SK-N-SH treated with all-trans-retinoic acid at 6 μM for 48 hours (cell line): ENCODE results near the gene TNFRSF21.
A peak's percentile ranks its signal among the peaks of the same experiment; 100 is the strongest.

Source experiments
- ATAC-seq: fragments of 200-7000 bp; cut with Tn5 transposase; 3 replicates; pipeline ENCODE4 v1.9.1; 2020; ENCODE audit warnings: mild to moderate bottlenecking, moderate library complexity
- BACH2 ChIP-seq: fragments of 250-450 bp; sonication (Bioruptor Pico); IDR thresholded peaks from 2 replicates; pipeline ENCODE4 v1.9.0; 2021; ENCODE audit warnings: mild to moderate bottlenecking, borderline replicate concordance
- CSDC2 ChIP-seq: fragments of 250-450 bp; sonication (Bioruptor Pico); IDR thresholded peaks from 2 replicates; pipeline ENCODE4 v1.5.0; 2020; ENCODE audit warnings: mild to moderate bottlenecking, moderate library complexity
- ESRRG ChIP-seq: fragments of 250-450 bp; sonication (Bioruptor Pico); IDR thresholded peaks from 2 replicates; pipeline ENCODE4 v1.6.1; 2021; ENCODE audit warnings: mild to moderate bottlenecking
- ISL1 ChIP-seq: fragments of 250-450 bp; sonication (Bioruptor Pico); IDR thresholded peaks from 2 replicates; pipeline ENCODE4 v2.1.2; 2022; ENCODE audit warnings: mild to moderate bottlenecking, moderate library complexity
- OSR1 ChIP-seq: fragments of 250-450 bp; sonication (Bioruptor Pico); IDR thresholded peaks from 2 replicates; pipeline ENCODE4 v1.8.0; 2022; ENCODE audit warnings: moderate library complexity, mild to moderate bottlenecking, inconsistent platforms
- PPARA ChIP-seq: fragments of 250-450 bp; sonication (Bioruptor Pico); IDR thresholded peaks from 2 replicates; pipeline ENCODE4 v1.5.0; 2020; ENCODE audit warnings: mild to moderate bottlenecking, borderline replicate concordance
- TCF4 ChIP-seq: fragments of 250-450 bp; sonication (Bioruptor Pico); IDR thresholded peaks from 2 replicates; pipeline ENCODE4 v1.8.0; 2021; ENCODE audit warnings: mild to moderate bottlenecking, moderate library complexity, borderline replicate concordance
- TOX ChIP-seq: fragments of 250-450 bp; sonication (Bioruptor Pico); IDR thresholded peaks from 2 replicates; pipeline ENCODE4 v1.8.0; 2021; ENCODE audit warnings: mild to moderate bottlenecking, moderate library complexity, borderline replicate concordance
- ZFP3 ChIP-seq: fragments of 250-450 bp; sonication (Bioruptor Pico); IDR thresholded peaks from 2 replicates; pipeline ENCODE4 v1.5.0; 2020; ENCODE audit warnings: mild to moderate bottlenecking, moderate library complexity
- ZFP30 ChIP-seq: fragments of 450-650 bp; formaldehyde crosslinking; IDR thresholded peaks from 2 replicates; pipeline ENCODE4 v1.5.0; 2022; ENCODE audit warnings: mild to moderate bottlenecking, moderate library complexity
- ZNF565 ChIP-seq: fragments of 450-650 bp; formaldehyde crosslinking; conservative IDR thresholded peaks from 2 replicates; pipeline ENCODE4 v1.5.0; 2020; ENCODE audit warnings: low read depth, mild to moderate bottlenecking, moderate library complexity
- TF ChIP-seq, protein P1 (sequence below): fragments of 250-450 bp; sonication (Bioruptor Pico); IDR thresholded peaks from 2 replicates; pipeline ENCODE4 v1.8.0; 2021; ENCODE audit warnings: low read depth, mild to moderate bottlenecking, moderate library complexity, borderline replicate concordance
- TF ChIP-seq, protein P2 (sequence below): fragments of 250-450 bp; sonication (Bioruptor Pico); IDR thresholded peaks from 2 replicates; pipeline ENCODE4 v1.5.1; 2020; ENCODE audit warnings: low read depth, mild to moderate bottlenecking, moderate library complexity
- TF ChIP-seq, protein P3 (sequence below): fragments of 250-450 bp; sonication (Bioruptor Pico); IDR thresholded peaks from 2 replicates; pipeline ENCODE4 v1.8.0; 2020; ENCODE audit warnings: mild to moderate bottlenecking, moderate library complexity, borderline replicate concordance
- TF ChIP-seq, protein P4 (sequence below): fragments of 250-450 bp; sonication (Bioruptor Pico); IDR thresholded peaks from 2 replicates; pipeline ENCODE4 v1.5.0; 2020; ENCODE audit warnings: mild to moderate bottlenecking, moderate library complexity

The TNFRSF21 gene

DNA sequence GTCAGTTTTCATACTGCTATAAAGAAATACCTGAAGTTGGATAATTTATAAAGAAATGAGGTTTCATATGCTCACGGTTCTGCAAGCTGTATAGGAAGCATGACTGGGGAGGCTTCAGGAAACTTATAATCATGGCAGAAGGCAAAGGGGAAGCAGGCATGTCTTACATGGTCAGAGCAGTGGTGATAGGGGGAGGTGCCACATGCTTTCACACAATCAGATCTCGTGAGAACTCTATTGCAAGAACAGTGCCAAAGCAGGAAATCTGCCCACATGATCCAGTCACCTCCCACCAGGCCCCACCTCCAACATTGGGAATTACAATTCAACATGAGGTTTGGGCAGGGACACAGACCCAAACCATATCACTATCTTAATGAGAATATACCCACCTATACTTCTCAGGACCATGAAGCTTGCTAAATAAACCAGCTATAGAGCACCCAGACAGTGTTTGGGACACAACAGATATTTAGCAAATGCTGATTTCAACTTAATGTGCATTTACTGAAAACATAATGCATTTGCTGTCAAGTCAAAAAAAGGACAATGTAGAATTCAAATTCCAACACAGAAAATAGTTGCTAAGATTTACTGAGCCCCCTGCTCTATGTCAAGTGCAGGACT lies 63.8 kb downstream of the TNFRSF21 start:
- no peak for ATAC-seq

DNA sequence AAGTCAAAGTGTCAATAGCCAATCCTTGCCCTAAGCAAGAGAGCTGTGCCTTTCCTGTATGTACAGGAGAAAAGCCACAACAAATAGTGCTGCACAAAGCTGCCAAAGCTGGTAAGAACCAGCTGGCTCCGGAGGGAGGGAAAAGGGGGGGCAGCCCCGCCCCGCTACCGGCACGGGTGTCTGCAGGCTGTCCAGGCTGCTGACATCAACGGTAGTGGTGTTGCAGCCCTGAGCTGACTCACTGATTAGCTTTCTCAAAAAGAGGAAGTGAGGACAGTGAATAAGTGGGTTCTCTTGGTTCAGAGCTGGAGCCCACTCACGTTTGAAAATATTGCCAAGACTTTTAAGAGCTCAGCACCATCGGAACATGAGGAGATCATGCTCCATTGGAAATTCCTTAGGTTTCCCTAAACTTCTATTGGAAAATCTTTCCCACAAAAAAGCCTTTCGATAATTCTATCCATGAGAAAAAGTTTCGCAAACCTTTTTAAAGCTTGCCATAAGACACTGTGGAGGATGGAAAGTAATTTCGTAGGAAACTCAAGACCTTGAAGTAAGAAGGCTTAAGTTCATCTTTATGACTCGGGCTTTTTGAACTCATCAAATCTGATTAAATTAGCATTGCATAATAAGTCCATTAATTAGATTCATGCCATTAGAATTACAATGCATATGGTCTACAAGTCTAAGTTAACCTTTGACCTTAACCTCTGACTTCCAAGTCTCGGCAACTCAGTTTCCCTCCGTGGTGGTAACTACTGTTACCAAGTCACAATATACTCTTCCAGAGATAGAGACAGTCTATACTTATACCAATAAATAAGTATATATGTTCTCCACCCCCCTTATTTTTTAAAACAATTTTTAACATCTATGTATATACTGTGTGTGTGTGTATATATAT lies 67.0 kb downstream of the TNFRSF21 start:
- peak; percentile 96 for ATAC-seq
- TF ChIP-seq ESRRG (CRISPR knock-in tag) (no peak), PPARA (CRISPR knock-in tag) (no peak), ZFP30 (no peak), ZNF565 (CRISPR knock-in tag) (no peak), TCF4 (CRISPR knock-in tag) (no peak; the same call in 1 of the 2 replicates)
- TF ChIP-seq, protein P1, sequence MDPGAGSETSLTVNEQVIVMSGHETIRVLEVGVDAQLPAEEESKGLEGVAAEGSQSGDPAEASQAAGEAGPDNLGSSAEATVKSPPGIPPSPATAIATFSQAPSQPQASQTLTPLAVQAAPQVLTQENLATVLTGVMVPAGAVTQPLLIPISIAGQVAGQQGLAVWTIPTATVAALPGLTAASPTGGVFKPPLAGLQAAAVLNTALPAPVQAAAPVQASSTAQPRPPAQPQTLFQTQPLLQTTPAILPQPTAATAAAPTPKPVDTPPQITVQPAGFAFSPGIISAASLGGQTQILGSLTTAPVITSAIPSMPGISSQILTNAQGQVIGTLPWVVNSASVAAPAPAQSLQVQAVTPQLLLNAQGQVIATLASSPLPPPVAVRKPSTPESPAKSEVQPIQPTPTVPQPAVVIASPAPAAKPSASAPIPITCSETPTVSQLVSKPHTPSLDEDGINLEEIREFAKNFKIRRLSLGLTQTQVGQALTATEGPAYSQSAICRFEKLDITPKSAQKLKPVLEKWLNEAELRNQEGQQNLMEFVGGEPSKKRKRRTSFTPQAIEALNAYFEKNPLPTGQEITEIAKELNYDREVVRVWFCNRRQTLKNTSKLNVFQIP: no peak
- TF ChIP-seq, protein P2, sequence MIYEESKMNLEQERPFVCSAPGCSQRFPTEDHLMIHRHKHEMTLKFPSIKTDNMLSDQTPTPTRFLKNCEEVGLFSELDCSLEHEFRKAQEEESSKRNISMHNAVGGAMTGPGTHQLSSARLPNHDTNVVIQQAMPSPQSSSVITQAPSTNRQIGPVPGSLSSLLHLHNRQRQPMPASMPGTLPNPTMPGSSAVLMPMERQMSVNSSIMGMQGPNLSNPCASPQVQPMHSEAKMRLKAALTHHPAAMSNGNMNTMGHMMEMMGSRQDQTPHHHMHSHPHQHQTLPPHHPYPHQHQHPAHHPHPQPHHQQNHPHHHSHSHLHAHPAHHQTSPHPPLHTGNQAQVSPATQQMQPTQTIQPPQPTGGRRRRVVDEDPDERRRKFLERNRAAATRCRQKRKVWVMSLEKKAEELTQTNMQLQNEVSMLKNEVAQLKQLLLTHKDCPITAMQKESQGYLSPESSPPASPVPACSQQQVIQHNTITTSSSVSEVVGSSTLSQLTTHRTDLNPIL: 0 out of 2 replicates have a peak, but pooled peaks have one; percentile 26
- TF ChIP-seq, protein P3, sequence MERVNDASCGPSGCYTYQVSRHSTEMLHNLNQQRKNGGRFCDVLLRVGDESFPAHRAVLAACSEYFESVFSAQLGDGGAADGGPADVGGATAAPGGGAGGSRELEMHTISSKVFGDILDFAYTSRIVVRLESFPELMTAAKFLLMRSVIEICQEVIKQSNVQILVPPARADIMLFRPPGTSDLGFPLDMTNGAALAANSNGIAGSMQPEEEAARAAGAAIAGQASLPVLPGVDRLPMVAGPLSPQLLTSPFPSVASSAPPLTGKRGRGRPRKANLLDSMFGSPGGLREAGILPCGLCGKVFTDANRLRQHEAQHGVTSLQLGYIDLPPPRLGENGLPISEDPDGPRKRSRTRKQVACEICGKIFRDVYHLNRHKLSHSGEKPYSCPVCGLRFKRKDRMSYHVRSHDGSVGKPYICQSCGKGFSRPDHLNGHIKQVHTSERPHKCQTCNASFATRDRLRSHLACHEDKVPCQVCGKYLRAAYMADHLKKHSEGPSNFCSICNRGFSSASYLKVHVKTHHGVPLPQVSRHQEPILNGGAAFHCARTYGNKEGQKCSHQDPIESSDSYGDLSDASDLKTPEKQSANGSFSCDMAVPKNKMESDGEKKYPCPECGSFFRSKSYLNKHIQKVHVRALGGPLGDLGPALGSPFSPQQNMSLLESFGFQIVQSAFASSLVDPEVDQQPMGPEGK (CRISPR knock-in tag): peak; percentile 44; the same call in 1 of the 2 replicates

More for the DNA sequence above, 63.8 kb downstream of the TNFRSF21 start:
- TF ChIP-seq BACH2 (CRISPR knock-in tag) (no peak), OSR1 (no peak), TOX (CRISPR knock-in tag) (no peak), CSDC2 (CRISPR knock-in tag) (no peak)
- TF ChIP-seq, protein P4, sequence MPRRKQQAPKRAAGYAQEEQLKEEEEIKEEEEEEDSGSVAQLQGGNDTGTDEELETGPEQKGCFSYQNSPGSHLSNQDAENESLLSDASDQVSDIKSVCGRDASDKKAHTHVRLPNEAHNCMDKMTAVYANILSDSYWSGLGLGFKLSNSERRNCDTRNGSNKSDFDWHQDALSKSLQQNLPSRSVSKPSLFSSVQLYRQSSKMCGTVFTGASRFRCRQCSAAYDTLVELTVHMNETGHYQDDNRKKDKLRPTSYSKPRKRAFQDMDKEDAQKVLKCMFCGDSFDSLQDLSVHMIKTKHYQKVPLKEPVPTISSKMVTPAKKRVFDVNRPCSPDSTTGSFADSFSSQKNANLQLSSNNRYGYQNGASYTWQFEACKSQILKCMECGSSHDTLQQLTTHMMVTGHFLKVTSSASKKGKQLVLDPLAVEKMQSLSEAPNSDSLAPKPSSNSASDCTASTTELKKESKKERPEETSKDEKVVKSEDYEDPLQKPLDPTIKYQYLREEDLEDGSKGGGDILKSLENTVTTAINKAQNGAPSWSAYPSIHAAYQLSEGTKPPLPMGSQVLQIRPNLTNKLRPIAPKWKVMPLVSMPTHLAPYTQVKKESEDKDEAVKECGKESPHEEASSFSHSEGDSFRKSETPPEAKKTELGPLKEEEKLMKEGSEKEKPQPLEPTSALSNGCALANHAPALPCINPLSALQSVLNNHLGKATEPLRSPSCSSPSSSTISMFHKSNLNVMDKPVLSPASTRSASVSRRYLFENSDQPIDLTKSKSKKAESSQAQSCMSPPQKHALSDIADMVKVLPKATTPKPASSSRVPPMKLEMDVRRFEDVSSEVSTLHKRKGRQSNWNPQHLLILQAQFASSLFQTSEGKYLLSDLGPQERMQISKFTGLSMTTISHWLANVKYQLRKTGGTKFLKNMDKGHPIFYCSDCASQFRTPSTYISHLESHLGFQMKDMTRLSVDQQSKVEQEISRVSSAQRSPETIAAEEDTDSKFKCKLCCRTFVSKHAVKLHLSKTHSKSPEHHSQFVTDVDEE: no peak
- TF ChIP-seq, protein P2: no peak
- TF ChIP-seq, protein P3 (CRISPR knock-in tag): no peak
- TF ChIP-seq, all 23 proteins: peak for 0

DNA sequence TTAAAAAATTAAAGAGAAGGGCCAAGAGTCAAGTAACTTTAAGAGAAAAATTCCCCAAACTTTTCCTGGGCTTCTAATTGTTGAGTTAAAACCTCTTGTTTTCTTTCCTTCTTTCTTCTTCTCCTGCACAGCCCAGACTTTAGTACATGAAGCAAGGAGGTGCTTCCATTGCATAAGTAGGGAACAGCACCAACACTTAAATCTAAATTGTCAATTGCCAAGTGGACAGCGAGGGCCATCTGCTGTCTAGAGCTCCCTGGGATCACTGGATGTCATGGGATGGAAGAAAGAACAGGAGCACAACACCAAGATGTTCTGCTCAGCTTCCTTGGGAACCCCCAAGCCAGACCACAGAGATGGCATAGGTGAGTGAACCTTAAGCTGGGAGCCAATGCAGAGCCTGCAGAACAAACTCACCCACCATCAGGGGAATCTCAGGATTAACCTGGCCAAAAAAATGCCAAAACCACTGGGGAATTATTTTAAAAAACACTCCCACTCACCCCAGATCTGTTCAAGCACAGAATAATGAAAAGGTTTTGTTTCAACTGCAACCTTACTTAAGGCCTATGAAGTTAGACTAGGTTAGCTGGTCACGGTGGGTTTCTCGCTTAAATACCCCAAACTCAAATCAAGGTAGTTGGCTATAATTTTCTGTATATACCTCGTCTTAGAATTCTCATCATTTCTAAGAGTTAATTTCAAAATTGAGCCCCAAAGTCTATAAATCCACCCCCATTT lies 67.8 kb downstream of the TNFRSF21 start:
- TF ChIP-seq ISL1 (CRISPR knock-in tag) (no peak), ZFP3 (CRISPR knock-in tag) (no peak), TCF4 (CRISPR knock-in tag) (no peak), CSDC2 (CRISPR knock-in tag) (no peak), ESRRG (CRISPR knock-in tag) (no peak)
- peak; percentile 32 for ATAC-seq
